GM21576 (cell line): ENCODE results near the gene HOXD12.

Source experiments
- ATAC-seq: cut with Tn5 transposase; IDR thresholded peaks from one replicate; pipeline ENCODE4 v1.9.1; 2021; ENCODE audit warnings: mild to moderate bottlenecking, moderate library complexity; ENCODE audit not compliant: unreplicated experiment

Gene HOXD12

DNA sequence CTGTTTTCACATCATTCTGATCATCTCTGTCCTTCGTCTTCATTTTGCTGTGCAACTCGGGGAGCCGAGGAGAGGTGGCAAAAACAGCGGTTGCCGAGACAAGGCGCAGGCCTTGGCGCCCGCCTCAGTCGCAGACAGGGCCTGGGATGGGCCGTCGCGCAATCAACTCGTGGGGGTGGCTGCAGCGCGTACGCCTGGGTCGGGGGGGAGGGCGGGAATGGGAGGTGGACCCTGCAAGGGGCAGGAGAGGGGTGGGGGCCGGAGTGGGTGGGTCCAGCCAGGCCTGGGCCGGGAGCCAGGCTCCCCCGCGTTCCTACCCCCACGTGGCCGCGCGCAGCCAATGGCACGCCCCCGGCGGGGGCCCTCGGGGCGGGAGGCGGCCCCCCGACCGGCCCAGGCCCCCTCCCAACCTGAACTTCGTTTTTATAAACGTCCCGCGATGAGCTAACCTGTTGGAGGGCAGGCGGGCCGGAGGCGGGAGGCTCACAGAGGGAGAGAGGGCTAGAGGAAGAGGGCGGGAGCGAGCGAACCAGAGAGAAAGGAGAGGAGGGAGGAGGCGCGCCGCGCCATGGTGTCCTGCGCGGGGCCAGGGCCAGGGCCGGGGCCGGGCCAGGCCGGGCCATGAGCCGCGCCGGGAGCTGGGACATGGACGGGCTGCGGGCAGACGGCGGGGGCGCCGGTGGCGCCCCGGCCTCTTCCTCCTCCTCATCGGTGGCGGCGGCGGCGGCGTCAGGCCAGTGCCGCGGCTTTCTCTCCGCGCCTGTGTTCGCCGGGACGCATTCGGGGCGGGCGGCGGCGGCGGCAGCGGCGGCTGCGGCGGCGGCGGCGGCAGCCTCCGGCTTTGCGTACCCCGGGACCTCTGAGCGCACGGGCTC, 7.1 kb upstream of the HOXD12 start, which contains the start of gene HOXD13:
Gene HOXD13, plus strand, starts transcription at position 452 of the 875 bp plus-strand sequence. Its CDS starts 170 bp downstream, at position 622.
- ATAC-seq: no peak

DNA sequence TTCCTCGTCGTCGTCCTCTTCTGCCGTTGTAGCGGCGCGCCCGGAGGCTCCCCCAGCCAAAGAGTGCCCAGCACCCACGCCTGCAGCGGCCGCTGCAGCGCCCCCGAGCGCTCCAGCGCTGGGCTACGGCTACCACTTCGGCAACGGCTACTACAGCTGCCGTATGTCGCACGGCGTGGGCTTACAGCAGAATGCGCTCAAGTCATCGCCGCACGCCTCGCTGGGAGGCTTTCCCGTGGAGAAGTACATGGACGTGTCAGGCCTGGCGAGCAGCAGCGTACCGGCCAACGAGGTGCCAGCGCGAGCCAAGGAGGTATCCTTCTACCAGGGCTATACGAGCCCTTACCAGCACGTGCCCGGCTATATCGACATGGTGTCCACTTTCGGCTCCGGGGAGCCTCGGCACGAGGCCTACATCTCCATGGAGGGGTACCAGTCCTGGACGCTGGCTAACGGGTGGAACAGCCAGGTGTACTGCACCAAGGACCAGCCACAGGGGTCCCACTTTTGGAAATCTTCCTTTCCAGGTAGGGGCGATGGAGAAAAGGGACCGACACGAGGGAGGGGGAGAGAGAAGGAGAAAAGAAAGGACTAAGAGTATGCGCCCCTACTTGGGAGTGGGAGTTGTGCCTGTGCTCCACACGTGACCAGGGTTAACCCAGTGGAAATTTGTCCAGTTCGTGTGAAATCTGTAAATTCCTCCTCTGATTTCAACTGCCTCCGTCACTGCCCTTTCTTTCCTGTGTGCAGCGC, 6.3 kb upstream of the HOXD12 start:
- ATAC-seq: no peak

DNA sequence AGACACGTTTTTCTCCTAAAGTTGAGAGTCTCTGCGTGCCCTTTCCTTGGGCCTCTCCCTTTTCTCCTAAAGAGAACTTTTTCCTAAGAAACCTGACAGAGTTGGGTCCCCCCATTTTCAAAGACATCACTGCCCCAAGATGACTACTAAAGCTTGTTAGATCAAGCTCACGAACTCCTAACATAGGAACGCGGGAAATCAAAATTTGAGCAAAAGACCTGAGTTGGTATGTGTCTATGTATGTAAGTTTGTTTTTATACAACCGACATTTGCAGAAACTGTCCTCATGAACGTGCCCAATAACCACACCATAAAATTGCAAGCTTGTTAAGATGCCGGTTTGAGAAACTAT, 5.7 kb upstream of the HOXD12 start:
- ATAC-seq: no peak

DNA sequence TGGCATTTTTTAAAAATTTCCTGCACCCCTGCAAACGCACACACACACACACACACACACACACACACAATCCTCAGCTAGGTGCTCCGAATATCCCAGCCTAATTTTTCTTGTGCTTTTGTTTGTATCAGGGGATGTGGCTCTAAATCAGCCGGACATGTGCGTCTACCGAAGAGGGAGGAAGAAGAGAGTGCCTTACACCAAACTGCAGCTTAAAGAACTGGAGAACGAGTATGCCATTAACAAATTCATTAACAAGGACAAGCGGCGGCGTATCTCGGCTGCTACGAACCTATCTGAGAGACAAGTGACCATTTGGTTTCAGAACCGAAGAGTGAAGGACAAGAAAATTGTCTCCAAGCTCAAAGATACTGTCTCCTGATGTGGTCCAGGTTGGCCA, 5.2 kb upstream of the HOXD12 start:
- ATAC-seq: no peak

DNA sequence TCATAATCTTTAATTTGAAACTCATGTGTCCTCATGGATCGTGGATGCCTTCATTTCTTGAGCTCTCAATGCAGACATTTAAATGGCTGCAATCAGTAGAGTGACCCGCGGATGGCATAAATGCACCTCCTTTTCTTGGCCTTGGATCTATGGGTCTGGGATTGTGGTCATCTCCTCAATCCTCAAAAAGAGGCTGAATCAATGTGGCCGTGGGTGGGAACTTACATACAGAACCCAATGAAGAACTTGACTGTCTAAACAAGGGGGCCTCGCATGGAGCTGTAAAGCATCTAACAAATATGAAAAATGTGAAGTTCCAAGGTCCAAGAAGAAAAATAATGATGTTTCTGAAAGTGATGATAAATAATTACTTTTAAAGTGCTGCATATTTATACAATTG, 4.2 kb upstream of the HOXD12 start:
- ATAC-seq: no peak

DNA sequence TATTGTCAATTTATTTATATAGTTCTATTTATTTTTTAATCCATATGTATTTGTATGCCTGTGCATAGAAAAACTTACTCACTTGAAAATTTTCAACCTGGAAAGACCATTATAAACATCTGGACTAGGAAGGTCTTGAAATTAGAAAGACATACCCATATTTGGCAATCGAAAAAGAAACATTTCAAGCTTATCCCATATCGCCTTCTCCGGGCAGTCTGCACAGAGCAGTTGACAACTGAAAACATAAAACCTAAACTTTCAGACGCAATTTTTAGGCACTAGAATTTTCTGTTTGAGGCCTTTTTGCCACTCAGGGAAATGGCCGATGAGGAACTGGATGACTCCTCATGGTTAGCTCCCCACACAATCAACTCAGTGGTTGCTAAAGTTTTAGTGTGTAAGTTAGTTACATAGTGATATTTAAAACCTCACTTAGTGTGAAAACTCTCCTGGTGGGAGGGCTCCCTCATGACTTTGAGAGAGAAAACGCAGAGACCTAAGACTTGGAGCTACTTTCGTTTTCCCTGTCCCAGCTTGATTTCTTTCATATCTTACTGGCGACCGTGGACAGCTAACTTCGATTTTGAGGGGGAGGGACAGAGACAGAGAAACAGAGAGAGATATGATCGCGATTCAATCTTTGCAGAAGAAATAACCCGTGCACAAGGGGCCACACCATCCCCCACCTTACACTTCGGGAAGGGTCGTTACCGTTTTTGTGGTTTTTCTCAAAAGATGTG, 3.2 kb upstream of the HOXD12 start:
- ATAC-seq: no peak

DNA sequence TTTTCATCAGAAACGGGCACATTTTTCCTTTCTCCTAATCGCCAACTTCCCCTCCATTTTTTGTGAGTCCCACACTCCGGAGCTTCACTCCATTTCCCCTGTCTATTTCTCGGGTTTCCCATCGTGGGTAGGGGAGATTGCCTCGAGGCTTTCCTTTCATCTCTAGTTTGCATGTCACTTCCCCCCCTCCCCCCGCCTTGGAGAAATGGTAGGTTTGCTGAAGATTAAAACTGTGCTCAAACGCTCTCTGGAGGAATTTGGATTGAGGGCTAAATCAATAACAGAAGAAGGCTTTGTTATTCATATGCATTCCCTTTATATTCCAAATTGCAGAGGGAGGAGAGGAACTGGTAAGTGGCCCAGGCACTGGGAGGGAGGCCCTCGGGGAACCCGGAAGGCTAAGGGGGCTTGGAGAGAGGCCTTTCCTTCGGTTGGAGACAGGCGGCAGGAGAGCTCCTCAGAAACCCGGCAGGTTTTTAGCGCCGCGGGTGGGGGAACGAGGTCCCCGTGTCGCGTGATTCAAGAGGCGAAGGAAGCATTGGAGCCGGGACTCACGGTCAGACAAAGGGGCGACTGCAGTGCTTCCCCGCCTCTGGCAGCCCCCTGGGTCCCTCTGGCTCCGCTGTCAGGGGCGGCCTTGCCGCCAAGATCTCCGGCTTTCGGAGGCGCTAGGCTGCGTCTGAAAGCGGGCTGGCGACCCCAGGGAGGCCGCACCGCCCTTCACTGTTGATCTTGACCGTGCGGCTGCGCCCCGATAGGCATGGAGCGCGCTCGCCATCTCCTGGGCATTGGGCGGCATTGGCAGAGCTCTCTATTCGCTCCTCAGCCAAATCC, 2.4 kb upstream of the HOXD12 start:
- peak; percentile 74 for ATAC-seq

DNA sequence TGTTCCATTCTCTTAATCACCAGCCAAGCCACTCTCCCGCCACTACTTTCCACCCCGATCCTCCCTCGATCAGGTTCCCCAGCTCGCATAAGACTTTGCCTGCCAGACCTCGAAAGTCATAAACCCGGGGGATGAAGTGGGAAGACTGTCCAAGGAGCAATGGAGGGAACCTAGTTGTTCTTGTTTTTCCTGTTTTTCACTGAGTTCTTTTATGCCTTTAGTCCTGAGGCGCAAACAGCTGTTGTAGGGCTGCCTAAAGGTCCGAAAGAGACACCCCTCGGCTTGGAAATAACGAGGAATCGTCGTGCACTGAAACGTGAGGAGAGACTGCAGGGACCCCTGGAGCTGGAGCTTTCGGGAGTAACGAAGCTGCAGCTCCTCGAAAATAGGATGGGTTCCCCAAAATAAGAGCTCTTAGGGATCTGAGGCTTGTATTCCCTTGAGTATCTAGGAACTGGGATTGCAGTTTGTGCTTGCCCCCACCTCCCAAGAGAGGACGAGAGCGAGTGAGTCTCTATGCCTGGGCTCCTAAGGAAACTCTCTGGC, 1.7 kb upstream of the HOXD12 start:
- no peak for ATAC-seq

DNA sequence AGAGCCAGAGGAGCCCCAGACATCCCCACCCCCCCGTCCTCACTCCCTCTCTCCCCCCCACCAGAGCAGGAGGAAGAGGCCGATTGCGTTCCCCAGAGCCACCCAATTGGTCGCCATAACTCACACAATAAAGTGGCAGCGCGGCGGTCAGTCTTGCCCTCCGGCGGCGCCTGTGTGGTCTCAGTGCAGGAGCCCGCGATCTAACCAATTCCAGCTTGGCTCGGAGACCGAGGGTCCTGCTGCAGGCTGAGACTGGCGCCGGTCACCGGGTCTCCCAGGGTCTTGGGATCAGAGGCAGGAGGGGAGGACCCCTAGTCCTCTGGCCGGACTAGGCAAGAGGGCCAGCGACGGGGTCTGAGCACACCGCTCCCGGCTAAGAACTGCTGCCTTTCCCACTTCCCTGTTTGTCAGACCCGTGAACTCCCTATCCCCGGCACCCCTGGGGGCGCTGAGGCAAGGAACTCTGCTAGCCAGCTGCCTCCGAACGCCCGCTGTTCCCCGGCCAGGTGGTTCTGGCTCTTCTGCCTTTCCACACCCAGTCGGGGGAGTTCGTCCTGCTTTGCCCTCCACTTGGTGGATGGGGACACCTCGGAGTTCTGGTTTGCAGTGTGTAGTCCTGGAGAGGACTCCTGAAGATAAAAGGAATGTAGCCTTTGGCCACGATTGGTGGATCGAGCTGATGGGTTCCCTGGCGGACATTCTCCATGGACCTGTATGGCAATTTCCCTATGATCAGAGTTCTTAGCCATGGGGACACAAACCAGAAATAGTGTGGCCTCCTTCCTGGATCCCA, 1.0 kb upstream of the HOXD12 start:
- ATAC-seq: no peak

DNA sequence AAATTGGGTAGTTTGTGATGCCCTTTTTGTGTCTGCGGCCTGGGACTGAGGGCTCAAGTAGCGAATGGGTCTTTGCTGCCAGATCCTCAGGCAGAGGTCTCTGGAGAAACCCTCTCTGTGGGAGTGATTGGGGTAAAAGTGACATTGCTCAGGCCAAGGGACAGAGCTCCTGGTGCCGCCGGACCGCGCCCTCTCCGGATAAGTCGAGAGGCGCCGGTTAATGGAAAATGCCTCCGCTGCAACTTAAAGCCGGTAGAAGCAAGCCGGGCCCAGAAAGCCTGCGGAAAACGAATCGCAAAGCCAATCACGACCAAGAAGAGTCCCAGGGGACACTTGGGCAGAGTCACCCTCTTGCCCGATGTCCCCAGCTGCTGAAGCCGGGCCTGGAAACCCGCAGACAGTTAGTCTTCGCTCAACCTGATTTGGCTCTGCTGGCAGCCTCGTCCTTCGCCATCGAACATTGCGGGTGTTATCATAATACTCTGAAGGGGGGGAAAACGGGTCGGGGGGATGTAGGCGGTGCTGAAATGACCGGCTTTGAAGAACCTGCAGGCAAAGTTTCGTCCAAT, 352 bp upstream of the HOXD12 start:
- ATAC-seq: no peak

DNA sequence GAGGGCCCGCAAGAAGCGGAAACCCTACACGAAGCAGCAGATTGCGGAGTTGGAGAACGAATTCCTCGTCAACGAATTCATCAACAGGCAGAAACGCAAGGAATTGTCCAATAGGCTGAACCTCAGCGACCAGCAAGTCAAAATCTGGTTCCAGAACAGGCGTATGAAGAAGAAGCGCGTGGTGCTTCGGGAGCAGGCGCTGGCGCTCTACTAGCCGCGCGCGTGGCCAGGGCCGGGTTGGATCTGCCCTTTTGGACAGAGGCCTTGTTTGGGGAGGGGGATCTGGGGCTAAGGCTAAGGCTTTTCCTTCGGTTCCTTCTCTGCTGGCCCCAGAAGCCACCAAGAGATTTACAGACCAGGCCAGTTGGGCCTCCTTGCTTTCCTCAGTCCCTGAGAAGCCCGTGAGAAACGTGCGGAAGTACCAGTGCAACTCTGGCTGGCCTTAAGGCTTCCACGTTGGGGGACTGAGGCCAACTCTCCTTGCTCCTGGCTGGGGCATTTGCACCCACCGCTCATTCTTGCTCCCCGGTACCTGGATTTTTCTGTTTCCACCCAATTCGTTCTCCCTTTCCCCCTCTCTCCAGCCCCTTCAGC, 1.0 kb downstream of the HOXD12 start:
- no peak for ATAC-seq

DNA sequence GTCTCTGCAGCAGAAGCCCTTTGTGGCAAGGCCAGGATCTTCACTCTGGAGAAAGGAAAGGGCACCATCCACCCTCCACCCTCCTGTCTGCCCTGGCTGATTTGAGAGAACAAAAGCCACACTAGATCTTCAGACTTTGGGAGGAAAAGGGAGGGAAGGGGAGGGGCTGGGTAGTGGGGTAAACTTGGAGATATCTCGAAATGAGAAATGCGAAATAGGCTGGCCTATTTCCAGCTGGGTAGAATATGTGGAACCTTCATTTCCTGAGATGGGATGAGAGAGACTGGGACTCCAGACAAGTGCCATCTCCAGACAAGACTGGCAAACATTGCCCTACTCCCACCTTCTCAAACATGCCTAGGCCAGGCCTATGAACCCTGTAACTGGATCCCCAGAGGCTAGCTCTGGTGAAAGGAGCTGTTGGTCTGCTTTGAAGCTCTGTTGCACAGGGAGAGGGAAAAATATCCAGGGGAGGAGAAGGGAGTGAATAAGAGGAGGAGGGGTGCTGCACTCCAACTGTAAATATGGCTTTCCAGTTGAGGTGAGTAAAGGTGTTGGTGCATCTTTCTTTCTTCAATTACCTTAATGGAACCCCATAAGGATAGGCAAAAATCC, 1.7 kb downstream of the HOXD12 start:
- no peak for ATAC-seq

DNA sequence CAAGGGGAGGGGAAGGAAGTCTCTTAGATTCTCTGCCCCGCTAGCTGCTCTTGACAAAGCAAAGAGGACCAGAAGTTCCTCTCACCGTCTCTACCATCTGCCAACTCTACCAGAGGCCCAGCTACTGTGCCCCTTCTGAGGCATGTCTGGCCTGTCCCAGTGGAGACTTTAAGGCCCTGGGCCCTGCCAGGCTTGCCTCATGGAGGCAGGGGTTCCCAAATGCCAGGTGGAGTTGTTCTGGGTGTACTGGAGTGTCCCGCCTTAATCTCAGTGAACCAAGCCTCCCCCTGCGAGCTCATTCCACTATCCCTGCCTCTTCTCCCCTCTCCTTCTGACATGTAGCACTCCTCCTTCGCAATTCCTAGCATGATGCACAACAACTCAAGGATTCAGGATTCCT, 2.2 kb downstream of the HOXD12 start:
- no peak for ATAC-seq

DNA sequence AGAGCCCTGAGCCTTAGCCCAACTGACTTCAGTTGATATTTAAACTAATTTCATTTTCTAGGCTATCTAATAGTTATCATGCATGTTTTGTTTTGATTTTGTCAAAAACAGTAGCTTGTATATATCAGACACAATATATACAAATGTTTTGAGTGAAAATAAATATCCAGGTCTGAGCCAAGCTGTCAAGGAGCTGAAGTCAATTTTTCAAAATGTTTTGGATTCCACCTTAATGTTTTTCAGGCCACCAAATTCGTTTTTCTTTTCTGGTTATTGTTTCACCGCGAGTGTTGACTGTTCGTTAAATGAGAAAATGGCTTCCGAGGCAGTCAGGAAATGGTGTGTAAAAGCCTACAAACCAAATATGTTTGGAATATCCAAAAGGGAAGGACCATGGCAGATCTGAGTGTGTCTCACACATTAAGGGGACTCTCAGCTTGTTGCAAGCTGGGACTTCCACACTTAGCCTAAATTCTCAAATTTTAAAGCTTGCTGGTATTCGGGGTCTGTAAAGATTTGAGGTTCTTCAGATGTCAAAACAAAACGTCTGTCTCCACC, 2.8 kb downstream of the HOXD12 start:
- ATAC-seq: no peak

DNA sequence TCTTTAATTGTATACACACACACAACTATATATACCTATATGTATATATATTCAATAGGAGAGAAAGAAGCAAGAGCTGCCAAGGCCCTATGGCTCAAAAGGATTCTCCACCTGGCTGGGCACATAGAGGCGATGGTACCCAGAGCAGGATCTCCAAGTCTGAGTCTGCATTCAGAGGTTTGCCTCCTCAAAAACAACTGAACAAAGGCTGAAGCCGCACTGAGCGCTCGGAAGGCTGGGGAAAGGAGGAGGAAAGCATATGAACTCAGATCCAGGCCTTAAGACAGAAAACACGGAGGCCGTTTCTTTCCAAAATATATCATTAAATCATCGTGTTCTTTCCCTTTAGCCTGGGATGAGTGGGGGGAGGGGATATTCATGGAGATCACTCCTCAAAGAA, 3.6 kb downstream of the HOXD12 start:
- ATAC-seq: no peak

DNA sequence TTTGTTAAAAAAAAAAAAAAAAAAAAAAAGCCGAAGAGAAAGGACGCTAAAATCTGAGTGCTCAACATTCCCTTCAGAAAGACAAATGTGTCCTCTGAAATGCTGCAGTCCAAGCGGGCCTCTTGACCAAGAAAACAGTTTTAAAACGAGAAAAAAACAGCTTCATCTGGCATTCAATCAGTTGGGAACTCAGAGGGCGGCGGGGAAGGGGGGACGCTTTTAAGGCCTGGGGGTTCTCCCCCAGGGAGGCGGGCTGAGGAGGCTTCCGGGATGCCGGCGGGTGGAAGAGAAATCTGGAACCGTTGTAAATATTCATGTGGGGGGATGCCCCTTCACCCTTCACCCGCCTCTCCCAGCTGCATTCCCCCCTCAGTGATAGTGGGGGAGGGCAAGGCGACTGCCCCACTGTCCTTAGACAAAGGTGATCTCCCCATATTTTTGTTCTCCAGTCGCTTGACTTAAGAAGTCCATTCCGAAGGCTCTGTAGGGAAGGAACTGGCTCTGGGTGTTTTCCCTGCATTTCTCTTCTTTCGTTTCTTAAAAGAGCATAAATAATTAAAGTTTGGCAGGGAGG, 4.2 kb downstream of the HOXD12 start:
- ATAC-seq: no peak

DNA sequence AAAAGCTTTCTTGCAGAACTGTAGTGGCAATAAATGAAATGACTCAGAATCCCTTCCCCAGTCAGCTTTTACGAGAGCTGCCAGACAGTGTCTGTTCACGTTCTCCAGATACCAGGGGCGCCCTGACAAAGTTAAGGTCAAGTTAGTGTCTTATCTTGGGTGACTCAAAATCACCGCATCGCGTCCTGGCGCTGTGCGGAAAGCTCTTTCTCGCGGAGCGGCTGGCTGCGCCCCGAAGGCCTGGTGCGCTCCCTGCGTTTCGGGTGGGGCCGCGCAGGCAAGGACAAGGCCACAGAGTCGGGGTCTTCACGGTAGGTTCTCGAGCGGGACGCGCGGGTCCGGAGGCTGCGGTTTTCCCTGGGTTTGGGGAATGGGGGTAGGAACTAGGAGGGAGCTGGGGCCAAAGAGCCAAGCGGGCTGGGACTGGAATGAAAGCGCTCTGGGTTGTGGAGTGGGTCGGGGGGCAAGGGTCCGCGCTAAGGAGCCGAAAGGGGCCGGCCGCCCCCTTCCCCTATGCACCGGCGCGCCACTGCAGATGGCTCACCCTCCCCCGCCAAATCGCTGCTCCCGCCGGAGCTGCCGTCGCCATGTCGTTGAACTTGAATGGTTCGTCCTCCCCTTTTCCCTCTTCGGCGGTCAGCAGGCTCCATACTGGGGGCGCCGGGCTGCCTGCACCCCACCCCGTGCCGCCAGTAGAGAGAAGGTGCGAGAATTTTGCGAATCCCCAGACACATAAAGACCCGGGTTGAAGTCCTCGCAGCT, 4.9 kb downstream of the HOXD12 start:
- no peak for ATAC-seq
